GM12865 (cell line): ENCODE measurements around the gene TWNK.

Experiments used
- DNase-seq: peaks from one replicate; pipeline ENCODE4 v3.0.0; 2010; ENCODE audit warnings: low read depth
- H3K4me3 ChIP-seq: 2 replicates; pipeline ENCODE4 v1.5.1; 2011; ENCODE audit warnings: mild to moderate bottlenecking, low read depth, low read length, control low read depth
- TF ChIP-seq, protein P1 (sequence below): IDR thresholded peaks from 2 replicates; pipeline ENCODE4 v1.5.1; 2011; ENCODE audit warnings: low read length, control low read depth, low read depth, inconsistent platforms; ENCODE audit not compliant: insufficient read depth; ENCODE audit errors: missing control alignments

Gene TWNK

DNA sequence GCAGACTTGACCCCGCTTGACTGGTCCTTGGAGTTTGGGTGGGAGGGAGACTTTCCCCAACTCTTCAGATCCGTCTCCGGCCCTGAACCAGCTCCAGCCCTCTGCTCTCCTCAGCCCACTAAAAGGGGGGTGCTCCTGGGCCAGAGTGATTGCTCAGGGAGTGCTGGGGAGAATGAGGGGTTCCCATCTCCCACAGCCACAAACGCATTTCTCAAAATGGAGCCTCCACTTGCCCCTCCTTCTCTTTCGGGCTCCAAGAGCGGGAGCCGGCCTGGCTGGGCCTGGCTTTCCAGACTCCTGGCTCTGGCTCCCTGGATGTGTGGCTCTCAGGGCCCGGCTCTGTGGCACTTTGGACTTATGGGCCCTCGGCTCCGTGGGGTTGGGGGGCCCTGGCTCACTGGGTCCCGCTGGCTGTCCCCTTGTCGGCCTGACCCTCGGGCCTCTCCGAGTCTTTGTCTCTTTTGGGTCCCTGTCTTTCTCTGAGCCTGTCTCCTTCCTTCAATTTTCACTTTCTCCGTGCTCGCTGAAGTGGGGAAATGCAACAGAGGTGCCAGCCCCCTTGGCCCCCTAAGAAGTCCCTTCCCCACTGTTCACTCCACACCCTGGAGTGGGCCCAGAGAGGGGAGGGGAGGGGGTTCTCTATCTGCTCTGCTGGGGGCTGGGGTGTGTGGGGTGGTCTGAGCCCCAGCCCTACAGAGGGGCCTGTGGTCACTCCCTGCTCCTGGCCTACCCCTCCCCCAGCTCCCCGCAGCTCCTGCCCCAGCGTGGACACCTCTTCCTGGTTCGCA is 13.0 kb downstream of the TWNK start:
- peak overlapping the region; percentile 40 for H3K4me3 ChIP-seq
- TF ChIP-seq, protein P1, sequence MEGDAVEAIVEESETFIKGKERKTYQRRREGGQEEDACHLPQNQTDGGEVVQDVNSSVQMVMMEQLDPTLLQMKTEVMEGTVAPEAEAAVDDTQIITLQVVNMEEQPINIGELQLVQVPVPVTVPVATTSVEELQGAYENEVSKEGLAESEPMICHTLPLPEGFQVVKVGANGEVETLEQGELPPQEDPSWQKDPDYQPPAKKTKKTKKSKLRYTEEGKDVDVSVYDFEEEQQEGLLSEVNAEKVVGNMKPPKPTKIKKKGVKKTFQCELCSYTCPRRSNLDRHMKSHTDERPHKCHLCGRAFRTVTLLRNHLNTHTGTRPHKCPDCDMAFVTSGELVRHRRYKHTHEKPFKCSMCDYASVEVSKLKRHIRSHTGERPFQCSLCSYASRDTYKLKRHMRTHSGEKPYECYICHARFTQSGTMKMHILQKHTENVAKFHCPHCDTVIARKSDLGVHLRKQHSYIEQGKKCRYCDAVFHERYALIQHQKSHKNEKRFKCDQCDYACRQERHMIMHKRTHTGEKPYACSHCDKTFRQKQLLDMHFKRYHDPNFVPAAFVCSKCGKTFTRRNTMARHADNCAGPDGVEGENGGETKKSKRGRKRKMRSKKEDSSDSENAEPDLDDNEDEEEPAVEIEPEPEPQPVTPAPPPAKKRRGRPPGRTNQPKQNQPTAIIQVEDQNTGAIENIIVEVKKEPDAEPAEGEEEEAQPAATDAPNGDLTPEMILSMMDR: no peak
- DNase-seq: no peak

DNA sequence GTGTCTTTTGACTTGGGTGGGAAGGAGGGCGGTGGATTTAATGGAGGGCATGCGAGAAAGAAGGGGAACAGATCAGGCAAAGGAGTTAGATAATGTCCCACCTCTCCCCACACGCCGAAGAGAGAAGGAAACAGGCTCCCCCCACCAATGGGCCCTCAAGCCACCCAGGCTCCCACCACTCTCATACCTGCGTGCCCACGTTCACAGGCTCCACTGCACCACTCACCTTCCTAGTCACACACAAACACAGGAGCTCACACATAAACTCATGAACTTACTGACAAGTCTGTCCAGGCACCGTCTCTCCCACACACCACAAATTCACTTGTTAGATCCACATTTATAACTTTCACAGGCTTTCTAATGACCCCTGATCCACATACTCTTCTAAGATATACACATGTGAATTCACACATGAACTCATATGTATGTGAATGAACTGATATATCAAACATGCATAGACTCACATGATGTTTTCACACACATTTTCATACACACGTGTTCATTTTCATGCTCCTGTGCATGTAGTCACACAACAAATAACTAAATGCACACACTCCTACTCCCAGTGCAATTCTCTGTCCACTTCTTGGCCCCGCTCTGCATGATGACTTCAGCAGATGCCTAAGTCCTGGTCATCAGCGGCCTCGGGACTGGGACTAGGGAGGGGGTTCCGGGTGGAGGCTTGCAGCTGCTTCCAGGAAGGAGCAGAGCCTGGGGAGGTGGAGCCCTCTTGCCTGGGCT is 13.7 kb downstream of the TWNK start:
- no peak overlapping the region for H3K4me3 ChIP-seq
- DNase-seq: no peak
- TF ChIP-seq, protein P1: no peak

DNA sequence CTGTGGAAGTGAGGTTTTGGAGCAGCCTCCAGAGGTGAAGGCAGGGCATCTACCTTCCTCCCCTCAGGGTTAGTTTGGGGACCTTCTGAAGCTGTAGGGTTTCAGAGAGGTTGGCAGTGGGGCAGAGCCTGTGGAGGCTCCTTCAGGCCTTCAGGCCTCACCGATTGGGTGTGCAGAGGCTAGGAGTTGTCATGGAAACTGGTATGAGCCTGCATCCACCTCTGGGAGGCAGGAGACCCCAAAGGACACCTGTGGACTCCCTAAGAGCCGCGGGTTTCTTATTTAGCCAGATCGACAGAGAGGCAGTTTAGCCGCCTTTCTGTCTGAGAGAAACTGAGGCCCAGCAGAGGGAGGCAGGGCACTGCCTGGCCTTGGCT is 14.3 kb downstream of the TWNK start:
- DNase-seq: no peak
- TF ChIP-seq, protein P1: no peak
- H3K4me3 ChIP-seq: no peak overlapping the region

DNA sequence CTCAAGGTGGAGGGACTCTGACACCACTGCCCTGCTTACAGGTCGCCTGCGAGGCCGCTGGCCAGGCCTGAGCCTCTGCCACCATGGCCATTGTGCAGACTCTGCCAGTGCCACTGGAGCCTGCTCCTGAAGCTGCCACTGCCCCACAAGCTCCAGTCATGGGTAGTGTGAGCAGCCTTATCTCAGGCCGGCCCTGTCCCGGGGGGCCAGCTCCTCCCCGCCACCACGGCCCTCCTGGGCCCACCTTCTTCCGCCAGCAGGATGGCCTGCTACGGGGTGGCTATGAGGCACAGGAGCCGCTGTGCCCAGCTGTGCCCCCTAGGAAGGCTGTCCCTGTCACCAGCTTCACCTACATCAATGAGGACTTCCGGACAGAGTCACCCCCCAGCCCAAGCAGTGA is 15.1 kb downstream of the TWNK start:
- TF ChIP-seq, protein P1: no peak
- DNase-seq: no peak
- H3K4me3 ChIP-seq: no peak overlapping the region

DNA sequence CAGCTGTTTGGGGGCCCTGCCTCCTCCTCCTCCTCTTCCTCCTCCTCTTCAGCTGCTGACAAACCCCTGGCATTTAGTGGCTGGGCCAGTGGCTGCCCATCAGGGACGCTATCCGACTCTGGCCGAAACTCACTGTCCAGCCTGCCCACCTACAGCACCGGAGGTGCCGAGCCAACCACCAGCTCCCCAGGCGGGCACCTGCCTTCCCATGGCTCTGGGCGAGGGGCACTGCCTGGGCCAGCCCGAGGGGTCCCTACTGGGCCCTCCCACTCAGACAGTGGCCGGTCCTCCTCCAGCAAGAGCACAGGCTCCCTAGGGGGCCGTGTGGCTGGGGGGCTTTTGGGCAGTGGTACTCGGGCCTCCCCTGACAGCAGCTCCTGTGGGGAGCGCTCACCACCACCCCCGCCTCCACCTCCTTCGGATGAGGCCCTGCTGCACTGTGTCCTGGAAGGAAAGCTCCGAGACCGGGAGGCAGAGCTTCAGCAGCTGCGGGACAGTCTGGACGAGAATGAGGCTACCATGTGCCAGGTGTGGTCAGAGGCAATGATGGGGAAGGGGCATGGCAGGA is 16.4 kb downstream of the TWNK start:
- DNase-seq: no peak
- no peak overlapping the region for H3K4me3 ChIP-seq
- TF ChIP-seq, protein P1: no peak

DNA sequence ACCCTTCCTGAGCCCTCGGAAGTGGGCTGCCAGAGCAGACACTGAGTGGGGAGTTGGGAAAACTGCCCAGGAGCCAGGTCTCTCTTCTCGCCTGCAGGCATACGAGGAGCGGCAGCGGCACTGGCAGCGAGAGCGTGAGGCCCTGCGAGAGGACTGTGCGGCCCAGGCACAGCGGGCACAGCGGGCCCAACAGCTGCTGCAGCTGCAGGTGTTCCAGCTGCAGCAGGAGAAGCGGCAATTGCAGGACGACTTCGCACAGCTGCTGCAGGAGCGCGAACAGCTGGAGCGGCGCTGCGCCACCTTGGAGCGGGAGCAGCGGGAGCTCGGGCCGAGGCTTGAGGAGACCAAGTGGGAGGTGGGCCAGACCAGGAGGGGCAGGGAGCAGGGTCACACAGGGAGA is 18.0 kb downstream of the TWNK start:
- TF ChIP-seq, protein P1: no peak
- DNase-seq: no peak
- H3K4me3 ChIP-seq: no peak overlapping the region
